ENCODE measurements around the gene NPFF. TPM values are rescaled to one million over a fixed set of nuclear protein-coding genes. Genes with fewer than 3 reads are reported as not detected.
"Not testable (repeated sequence)": the region's sequence is repeated elsewhere in the genome, so short reads cannot be mapped to it uniquely, and the experiment has no call there.

NPFF gene, protein sequence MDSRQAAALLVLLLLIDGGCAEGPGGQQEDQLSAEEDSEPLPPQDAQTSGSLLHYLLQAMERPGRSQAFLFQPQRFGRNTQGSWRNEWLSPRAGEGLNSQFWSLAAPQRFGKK
- total RNA-seq (ENCODE audit: unreplicated experiment): not detected
- long read RNA-seq: 0 reads

GRCh38 chr12:53506881-53507602 lies at the start of gene NPFF:
NPFF (minus strand) TSS chr12:53507484; CDS start chr12:53507474, 10 bp downstream.
- peaks cover 10% of the 10 kb centered on the region for H3K4me1 Mint-ChIP-seq (ENCODE audit: unreplicated experiment)
- peak within 1 kb of the TSS; percentile 57 for H3K27ac Mint-ChIP-seq (ENCODE audit: unreplicated experiment)
- peaks cover 25% of the 10 kb centered on the region for H3K36me3 Mint-ChIP-seq (ENCODE audit: low read depth, unreplicated experiment)

GRCh38 chr12:53552361-53553327 lies 45.4 kb upstream of the NPFF start:
- H3K27me3 Mint-ChIP-seq (ENCODE audit: unreplicated experiment): no peaks in the 10 kb centered on the region
- no peaks in the 10 kb centered on the region for H3K9me3 Mint-ChIP-seq (ENCODE audit: unreplicated experiment)
- peaks cover 24% of the 10 kb centered on the region for H3K36me3 Mint-ChIP-seq (ENCODE audit: low read depth, unreplicated experiment)
- no peak overlapping the region for H3K4me3 Mint-ChIP-seq (ENCODE audit: unreplicated experiment)
- H3K4me1 Mint-ChIP-seq (ENCODE audit: unreplicated experiment): no peaks in the 10 kb centered on the region
- DNase-seq (ENCODE audit: low spot score): no peak
- TF ChIP-seq CTCF (IDR thresholded peaks at IDR 0.05; ENCODE audit: unreplicated experiment): no peak
- no peak overlapping the region for H3K27ac Mint-ChIP-seq (ENCODE audit: unreplicated experiment)

More at GRCh38 chr12:53506881-53507602, at the start of gene NPFF:
- H3K27me3 Mint-ChIP-seq (ENCODE audit: unreplicated experiment): peaks cover 22% of the 10 kb centered on the region
- DNase-seq (ENCODE audit: low spot score): no peak
- no peak for TF ChIP-seq CTCF (IDR thresholded peaks at IDR 0.05; ENCODE audit: unreplicated experiment)
- peak within 1 kb of the TSS; percentile 18 for H3K4me3 Mint-ChIP-seq (ENCODE audit: unreplicated experiment)
- no peaks in the 10 kb centered on the region for H3K9me3 Mint-ChIP-seq (ENCODE audit: unreplicated experiment)

DNA sequence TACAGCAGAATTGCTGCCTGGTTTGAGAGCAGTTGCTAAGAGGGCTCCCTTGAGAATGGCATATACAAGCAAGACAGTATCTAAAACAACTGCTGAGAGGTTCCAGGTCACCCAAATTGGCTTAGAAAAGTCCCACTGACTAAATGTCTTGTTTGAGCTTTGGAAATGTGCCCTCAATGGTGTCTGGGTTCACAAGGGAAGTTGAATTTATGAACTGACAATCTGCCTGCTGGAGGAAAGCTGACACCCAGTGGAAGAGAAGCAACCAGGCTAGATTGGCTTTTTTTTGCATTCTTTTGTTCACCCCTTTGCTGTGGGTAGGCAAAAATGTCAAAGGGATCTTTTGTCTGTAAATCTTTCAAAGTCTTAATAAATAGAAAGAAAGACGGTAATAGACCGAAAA lies 44.6 kb upstream of the NPFF start:
- Mint-ChIP-seq H3K36me3 (ENCODE audit: low read depth, unreplicated experiment) (peaks cover 24% of the 10 kb centered on the region), H3K4me1 (ENCODE audit: unreplicated experiment) (no peaks in the 10 kb centered on the region), H3K27me3 (ENCODE audit: unreplicated experiment) (no peaks in the 10 kb centered on the region), H3K27ac (ENCODE audit: unreplicated experiment) (no peak overlapping the region), H3K4me3 (ENCODE audit: unreplicated experiment) (no peak overlapping the region), H3K9me3 (ENCODE audit: unreplicated experiment) (no peaks in the 10 kb centered on the region)
- TF ChIP-seq CTCF (IDR thresholded peaks at IDR 0.05; ENCODE audit: unreplicated experiment): no peak
- no peak for DNase-seq (ENCODE audit: low spot score)

DNA sequence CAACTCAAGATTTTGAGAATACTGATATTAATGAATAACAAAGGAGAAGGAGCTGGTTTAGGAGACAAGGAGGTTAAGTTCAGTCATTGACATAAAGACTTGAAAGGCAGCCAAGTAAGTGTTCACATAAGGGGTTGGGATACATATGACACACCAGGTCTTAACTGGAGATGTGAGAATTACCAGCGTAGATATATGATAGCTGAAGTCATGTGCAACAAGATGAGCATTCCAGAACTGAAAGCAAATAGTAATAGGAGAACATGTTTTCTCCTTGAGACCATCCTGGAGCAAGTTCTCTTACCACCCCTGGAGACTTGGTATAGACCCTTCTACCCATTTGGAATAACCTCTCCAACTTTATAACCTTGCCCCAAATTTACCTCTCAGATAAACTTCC lies 43.3 kb upstream of the NPFF start:
- H3K36me3 Mint-ChIP-seq (ENCODE audit: low read depth, unreplicated experiment): peaks cover 24% of the 10 kb centered on the region
- H3K27ac Mint-ChIP-seq (ENCODE audit: unreplicated experiment): no peak overlapping the region
- no peaks in the 10 kb centered on the region for H3K4me1 Mint-ChIP-seq (ENCODE audit: unreplicated experiment)
- no peak for TF ChIP-seq CTCF (IDR thresholded peaks at IDR 0.05; ENCODE audit: unreplicated experiment)
- DNase-seq (ENCODE audit: low spot score): no peak
- H3K27me3 Mint-ChIP-seq (ENCODE audit: unreplicated experiment): no peaks in the 10 kb centered on the region
- no peak overlapping the region for H3K4me3 Mint-ChIP-seq (ENCODE audit: unreplicated experiment)
- H3K9me3 Mint-ChIP-seq (ENCODE audit: unreplicated experiment): no peaks in the 10 kb centered on the region

- H3K4me3 Mint-ChIP-seq (ENCODE audit: unreplicated experiment); H3K27ac Mint-ChIP-seq (ENCODE audit: unreplicated experiment); DNase-seq (ENCODE audit: low spot score); H3K4me1 Mint-ChIP-seq (ENCODE audit: unreplicated experiment); H3K9me3 Mint-ChIP-seq (ENCODE audit: unreplicated experiment); H3K27me3 Mint-ChIP-seq (ENCODE audit: unreplicated experiment): not testable (repeated sequence)
- H3K36me3 Mint-ChIP-seq (ENCODE audit: low read depth, unreplicated experiment): peaks cover 24% of the 10 kb centered on the region
Observed at GRCh38 chr12:53550131-53550530, 42.8 kb upstream of the NPFF start.

- not testable (repeated sequence) for H3K9me3 Mint-ChIP-seq (ENCODE audit: unreplicated experiment); H3K4me1 Mint-ChIP-seq (ENCODE audit: unreplicated experiment); H3K27me3 Mint-ChIP-seq (ENCODE audit: unreplicated experiment); H3K27ac Mint-ChIP-seq (ENCODE audit: unreplicated experiment); DNase-seq (ENCODE audit: low spot score); H3K4me3 Mint-ChIP-seq (ENCODE audit: unreplicated experiment)
- peaks cover 24% of the 10 kb centered on the region for H3K36me3 Mint-ChIP-seq (ENCODE audit: low read depth, unreplicated experiment)
Observed at GRCh38 chr12:53548354-53548753, 41.1 kb upstream of the NPFF start.
